ENCODE measurements around the gene SCGB1D4. TPM values are rescaled to one million over a fixed set of nuclear protein-coding genes. Genes with fewer than 3 reads are reported as not detected.
"Not testable (repeated sequence)": the region's sequence is repeated elsewhere in the genome, so short reads cannot be mapped to it uniquely, and the experiment has no call there.

Gene SCGB1D4
- total RNA-seq = not detected
- long read RNA-seq = 0 reads

- H3K27ac ChIP-seq = no peak within 1 kb of the TSS
- no peaks in the 10 kb centered on the region for H3K4me1 ChIP-seq
- ATAC-seq (no peak), DNase-seq (no peak)
- intact Hi-C loops (cut with DNase I) = no loop called here
- no peak within 1 kb of the TSS for H3K4me3 ChIP-seq
- H3K9me3 ChIP-seq = no peaks in the 10 kb centered on the region
- H3K27me3 ChIP-seq = no peaks in the 10 kb centered on the region
- TF ChIP-seq, protein P1, sequence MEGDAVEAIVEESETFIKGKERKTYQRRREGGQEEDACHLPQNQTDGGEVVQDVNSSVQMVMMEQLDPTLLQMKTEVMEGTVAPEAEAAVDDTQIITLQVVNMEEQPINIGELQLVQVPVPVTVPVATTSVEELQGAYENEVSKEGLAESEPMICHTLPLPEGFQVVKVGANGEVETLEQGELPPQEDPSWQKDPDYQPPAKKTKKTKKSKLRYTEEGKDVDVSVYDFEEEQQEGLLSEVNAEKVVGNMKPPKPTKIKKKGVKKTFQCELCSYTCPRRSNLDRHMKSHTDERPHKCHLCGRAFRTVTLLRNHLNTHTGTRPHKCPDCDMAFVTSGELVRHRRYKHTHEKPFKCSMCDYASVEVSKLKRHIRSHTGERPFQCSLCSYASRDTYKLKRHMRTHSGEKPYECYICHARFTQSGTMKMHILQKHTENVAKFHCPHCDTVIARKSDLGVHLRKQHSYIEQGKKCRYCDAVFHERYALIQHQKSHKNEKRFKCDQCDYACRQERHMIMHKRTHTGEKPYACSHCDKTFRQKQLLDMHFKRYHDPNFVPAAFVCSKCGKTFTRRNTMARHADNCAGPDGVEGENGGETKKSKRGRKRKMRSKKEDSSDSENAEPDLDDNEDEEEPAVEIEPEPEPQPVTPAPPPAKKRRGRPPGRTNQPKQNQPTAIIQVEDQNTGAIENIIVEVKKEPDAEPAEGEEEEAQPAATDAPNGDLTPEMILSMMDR (IDR thresholded peaks at IDR 0.05) = no peak
- TF ChIP-seq POLR2A (IDR thresholded peaks at IDR 0.05) = no peak
- no peaks in the 10 kb centered on the region for H3K36me3 ChIP-seq
- WGBS (ENCODE audit: insufficient coverage, low coverage, low lambda C conversion rate, missing lambda C conversion rate) = 19% methylated on average over 3 of the region's 7 CpGs
Observed at GRCh38 chr11:62298975-62299374, at the start of gene SCGB1D4. SCGB1D4 (minus strand) TSS chr11:62299075; CDS start chr11:62299010, 65 bp downstream.

DNA sequence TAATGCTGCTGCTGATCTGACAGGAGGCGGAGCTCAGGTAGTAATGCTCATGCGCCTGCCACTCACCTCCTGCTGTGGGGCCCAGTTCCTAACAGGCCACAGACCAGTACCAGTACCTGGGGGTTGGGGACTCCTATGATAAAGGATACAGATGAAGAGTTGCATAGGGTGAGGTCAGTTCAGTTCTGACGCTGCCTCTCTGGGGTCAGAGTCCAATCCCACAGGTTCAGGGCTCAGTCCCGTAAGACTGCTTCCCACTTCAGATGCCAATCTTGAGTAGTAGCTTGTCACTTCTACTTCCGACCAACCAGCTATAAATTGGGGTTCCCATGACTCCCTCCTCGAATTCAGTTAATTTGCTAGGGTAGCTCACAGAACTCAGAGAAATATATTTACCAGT lies 47.0 kb upstream of the SCGB1D4 start:
- no peaks in the 10 kb centered on the region for H3K27me3 ChIP-seq
- DNase-seq = no peak
- TF ChIP-seq, protein P1 (IDR thresholded peaks at IDR 0.05) = no peak
- no peak for TF ChIP-seq POLR2A (IDR thresholded peaks at IDR 0.05)
- no peak overlapping the region for H3K4me3 ChIP-seq
- peaks cover 0 to under 1% (median 0%) of the 10 kb centered on the region in 4 donors for H3K4me1 ChIP-seq
- no peaks in the 10 kb centered on the region for H3K9me3 ChIP-seq
- intact Hi-C loops (cut with DNase I) = no loop called here
- WGBS (ENCODE audit: insufficient coverage, low coverage, low lambda C conversion rate, missing lambda C conversion rate) = 85% methylated on average over 4 of the region's 6 CpGs
- H3K27ac ChIP-seq = no peak overlapping the region
- ATAC-seq = no peak
- no peaks in the 10 kb centered on the region for H3K36me3 ChIP-seq

GRCh38 chr11:62344210-62344609 lies 45.3 kb upstream of the SCGB1D4 start:
- Histone ChIP-seq H3K4me3 (no peak overlapping the region), H3K27me3 (no peaks in the 10 kb centered on the region), H3K9me3 (no peaks in the 10 kb centered on the region), H3K4me1 (peaks cover 0 to 17% (median 3%) of the 10 kb centered on the region in 4 donors), H3K27ac (no peak overlapping the region), H3K36me3 (no peaks in the 10 kb centered on the region)
- TF ChIP-seq POLR2A (IDR thresholded peaks at IDR 0.05) = no peak
- TF ChIP-seq, protein P1 (IDR thresholded peaks at IDR 0.05) = no peak
- intact Hi-C loops (cut with DNase I) = no loop called here
- ATAC-seq (no peak), DNase-seq (no peak)
- 68% methylated on average over 1 of the region's 1 CpG for WGBS (ENCODE audit: insufficient coverage, low coverage, low lambda C conversion rate, missing lambda C conversion rate)

DNA sequence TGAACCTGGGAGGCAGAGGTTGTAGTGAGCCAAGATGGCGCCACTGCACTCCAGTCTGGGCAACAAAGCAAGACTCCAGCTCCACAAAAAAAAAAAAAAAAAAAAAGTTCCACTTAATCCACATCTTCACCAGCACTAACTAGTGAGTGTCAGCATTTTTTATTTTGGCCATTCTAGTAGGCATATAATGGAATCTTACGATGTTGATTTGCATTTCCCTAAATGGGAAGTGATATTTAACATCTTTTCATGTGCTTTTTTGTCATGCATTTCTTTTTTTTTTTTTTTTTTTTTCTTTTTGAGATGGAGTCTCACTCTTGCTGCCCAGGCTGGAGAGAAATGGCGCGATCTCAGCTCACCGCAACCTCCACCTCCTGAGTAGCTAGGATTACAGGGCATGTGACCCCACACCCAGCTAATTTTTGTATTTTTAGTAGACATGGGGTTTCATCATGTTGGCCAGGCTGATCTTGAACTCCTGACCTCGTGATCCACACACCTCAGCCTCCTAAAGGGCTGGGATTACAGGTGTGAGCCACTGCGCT lies 44.8 kb upstream of the SCGB1D4 start:
- DNase-seq; H3K4me3 ChIP-seq; intact Hi-C loops (cut with DNase I); ATAC-seq; H3K27ac ChIP-seq; H3K9me3 ChIP-seq; H3K27me3 ChIP-seq; H3K36me3 ChIP-seq: not testable (repeated sequence)
- peaks cover 0 to 21% (median 3%) of the 10 kb centered on the region in 4 donors for H3K4me1 ChIP-seq
- 84% methylated on average over 5 of the region's 7 CpGs for WGBS (ENCODE audit: insufficient coverage, low coverage, low lambda C conversion rate, missing lambda C conversion rate)

DNA sequence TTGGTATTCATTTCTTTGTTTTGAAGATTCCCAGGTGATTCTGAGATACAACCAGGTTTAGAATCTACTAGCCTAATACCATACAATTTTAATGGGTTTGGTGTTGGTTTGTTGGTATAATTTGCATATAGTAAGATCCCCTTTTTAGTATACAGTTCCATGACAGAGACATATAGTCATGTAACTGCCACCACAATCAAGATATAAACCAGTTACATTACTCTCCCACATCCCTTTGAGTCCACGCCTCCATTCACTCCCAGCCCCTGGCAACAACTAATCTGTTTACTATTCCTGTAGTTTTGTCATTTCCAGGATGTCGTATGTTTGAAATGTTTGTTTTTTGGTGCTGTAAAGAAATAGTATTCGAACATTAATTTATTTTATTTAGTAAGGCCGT lies 42.7 kb upstream of the SCGB1D4 start:
- peaks cover 0 to 29% (median 3%) of the 10 kb centered on the region in 4 donors for H3K4me1 ChIP-seq
- no peak overlapping the region for H3K27ac ChIP-seq
- ATAC-seq (no peak), DNase-seq (no peak)
- H3K27me3 ChIP-seq = no peaks in the 10 kb centered on the region
- no peaks in the 10 kb centered on the region for H3K9me3 ChIP-seq
- WGBS (ENCODE audit: insufficient coverage, low coverage, low lambda C conversion rate, missing lambda C conversion rate) = 59% methylated on average over 4 of the region's 4 CpGs
- TF ChIP-seq POLR2A (IDR thresholded peaks at IDR 0.05) = no peak
- TF ChIP-seq, protein P1 (IDR thresholded peaks at IDR 0.05) = no peak
- intact Hi-C loops (cut with DNase I) = no loop called here
- H3K36me3 ChIP-seq = no peaks in the 10 kb centered on the region
- H3K4me3 ChIP-seq = no peak overlapping the region
